Activated CD8-positive, alpha-beta memory T cell treated with anti-CD3 and anti-CD28 coated beads for 4 hours (primary cell): ENCODE data around the gene MISFA.
"Not testable (repeated sequence)": the region's sequence is repeated elsewhere in the genome, so short reads cannot be mapped to it uniquely, and the experiment has no call there.

Experiments used
- DNase-seq, 2 donors: peaks; one replicate each; pipeline ENCODE4 v3.0.0-alpha.2; 2020; ENCODE audit warnings: low read depth in 2 of 2

The MISFA gene

DNA sequence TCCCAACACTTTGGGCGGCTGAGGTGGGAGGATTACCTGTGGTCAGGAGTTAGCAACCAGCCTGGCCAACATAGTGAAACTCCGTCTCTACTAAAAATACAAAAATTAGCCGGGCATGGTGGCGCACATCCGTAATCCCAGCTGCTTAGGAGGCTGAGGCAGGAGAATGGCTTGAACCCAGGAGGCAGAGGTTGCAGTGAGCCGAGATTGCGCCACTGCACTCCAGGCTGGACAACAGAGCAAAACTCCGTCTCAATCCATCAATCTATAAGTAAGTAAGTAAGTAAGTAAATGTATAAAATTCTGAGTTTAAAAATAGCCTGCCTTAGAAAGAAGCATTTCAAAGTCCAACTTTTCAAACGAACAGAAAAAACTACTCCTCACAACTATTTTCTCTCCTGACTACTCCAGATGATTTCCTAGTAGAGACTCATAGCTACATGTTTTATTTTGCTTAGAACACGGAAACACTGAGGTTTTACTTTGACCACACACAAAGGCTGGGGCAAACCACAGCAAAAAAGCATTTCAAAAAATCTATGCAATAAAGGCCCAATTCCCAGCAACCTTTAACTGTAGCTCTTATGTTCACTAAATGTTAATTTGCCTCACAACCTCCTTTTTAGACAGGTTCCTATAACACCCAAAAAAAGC, 18.2 kb downstream of the MISFA start:
- peak in 1 of 2 donors; percentile 15 for DNase-seq

DNA sequence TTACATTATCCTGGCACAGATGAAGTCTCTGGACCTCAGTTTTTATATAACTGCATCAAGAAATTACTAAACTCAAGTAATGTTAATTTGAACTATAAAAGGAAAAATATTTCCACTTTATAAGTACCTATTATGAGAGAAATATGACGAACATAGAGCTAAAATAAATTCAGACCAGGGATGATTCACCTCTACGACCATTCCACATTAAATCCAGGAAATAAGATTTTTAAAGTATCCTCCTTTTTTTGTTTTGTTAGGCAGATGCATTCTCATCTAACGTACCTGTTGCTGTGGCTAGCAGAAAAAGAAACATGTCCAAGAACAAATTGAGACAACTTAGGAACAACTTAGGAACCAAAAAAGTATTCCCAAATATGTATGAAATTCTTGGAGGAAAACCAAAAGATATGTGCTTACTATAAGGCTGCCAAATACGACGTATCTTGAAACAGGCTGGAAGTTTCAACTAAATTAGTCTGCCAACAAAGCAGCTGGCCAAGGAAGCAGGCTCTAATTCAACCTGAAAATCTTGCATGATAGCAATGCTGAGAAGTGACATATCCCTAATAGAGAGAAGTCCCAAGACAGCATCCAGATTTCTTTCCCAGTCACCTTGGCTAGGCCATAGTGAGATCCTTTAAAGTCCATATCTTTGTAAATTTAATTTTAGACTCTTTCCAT, 18.9 kb downstream of the MISFA start:
- no peak for DNase-seq

DNA sequence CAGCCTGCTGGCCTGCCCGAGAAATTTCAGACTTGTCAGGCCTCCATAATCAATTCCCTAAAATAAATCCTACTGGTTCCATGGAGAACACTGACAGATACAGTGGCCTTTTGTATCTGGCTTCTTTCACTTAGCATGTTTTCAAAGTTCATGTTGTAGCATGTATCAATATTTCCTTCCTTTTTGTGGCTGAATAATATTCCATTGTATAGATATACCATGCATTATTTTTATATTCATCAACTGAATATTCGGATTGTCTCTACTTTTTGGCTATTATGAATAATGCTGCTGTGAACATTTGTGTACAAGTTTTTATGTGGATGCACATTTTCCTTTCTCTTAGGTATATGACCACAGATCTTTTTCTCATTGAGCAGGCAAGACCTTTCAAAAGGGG, 24.1 kb downstream of the MISFA start:
- no peak for DNase-seq

DNA sequence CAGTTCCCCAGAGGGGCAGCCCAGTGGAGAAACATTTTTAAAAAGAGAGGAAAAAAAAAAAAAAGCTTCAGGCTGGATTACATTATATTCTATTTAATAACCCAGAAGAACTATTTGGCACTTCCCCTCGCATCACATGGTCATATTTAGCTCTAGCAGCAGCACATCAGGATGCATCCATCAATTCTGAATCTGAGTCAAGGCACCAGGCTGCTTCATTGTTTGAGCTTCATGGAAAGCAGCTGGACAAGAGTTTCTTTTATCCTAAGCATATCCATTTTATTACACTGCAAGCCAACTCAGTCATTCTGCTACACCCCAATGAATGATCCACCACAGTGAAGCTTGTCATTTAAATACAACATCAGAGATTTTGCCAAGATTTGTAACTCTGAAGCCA, 24.6 kb downstream of the MISFA start:
- no peak for DNase-seq

DNA sequence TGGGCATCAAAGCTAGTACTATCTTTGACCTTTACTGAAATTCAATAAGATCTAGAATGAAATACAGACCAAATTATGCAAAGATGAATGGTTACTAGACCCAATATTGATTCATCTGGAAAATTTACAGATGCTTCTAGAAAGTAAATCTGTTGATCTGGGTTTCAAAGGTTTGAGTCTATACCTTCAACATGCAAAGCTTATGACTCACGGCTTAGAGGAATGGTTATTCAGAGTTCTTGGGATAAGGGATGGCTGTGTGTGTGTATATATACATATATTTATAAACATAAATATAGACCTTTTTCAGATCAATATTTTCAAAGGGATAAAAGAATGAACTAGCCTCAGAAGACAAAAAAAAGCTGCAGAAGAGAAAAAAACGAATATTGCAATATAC, 33.3 kb downstream of the MISFA start:
- DNase-seq: no peak

DNA sequence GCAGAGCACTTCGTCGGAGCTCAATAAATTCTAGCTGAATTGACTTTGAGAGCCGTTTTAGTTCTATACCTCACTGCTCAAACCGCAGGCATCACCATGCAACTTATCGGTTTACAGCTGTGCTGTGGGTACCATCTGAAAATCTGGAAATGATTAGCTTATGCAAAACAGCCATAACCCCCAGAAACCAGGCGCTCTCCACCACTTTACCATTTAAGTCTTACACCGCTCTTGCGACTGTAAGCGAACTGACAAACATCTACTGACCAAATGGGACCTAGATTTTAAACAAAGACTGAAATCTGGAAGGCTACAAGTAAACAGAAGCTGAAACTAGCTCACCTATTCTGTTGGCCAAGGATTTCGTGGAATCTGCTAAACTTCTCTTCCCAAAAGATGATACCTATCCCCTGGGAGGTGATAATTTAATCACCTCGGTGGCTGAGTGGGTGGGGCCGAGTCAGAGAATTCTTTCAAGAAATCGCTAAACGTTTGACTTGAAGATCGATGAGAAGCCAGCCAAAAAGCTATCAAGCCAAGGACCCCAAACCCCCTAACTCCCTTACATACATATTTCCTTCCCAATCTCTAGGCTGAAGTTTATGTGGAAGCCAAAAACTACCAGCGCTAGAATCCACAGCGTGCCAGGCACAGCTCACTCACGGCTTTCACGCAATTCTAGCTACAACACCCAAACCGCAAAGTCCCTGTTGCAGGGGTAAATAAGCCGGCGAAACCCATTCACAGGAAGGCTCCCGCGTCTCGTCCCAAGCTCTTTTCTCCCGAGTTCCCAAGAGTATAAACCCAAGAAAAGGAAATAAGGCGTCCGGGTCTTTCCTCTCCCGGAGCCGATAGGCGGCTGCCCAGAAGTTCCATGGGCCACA, 33.9 kb downstream of the MISFA start:
- no peak for DNase-seq

DNA sequence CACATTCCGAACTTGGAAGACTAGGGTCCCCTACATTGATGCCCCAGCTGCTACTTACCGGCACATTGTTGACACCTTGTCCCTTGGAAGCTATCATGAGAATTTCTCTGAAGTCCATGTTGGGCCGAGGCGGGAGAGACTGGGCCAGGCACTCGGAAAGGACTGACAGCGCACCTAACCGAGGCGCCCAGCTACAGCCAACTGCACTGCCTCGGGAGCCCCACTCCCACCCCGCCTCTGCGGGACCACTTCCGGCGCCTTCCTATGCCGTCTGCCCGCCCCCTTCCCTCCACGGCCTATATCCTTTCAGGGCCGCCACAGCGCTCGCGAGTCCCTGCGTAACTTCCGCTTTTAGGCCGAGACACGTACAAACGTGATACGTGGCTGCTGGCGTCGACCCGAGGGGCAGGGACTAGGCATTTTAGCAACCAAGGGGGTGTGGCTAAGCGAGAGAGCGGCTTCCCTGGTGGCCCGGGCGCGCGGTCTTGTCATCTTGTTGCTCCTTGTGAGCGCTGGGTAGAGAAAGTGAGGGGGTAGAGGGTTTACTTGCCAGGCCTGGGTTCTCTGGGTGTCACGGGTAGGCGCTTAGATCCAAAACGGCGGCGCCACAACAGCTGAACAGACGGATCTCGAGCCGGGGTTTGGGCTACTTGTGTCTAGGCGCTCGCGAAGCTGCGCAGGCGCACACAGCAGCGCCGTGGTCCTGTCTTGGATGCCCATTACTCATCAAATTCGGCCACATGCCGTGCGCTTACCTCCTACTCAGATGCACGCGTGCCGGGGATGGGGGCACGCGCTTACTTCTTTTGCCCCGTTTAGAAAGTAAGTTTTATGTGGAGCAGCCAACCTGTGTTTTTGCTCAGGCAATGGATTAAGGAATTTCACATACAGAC, 34.8 kb downstream of the MISFA start, which contains the start of gene SPTY2D1:
SPTY2D1 (minus strand) TSS at position 203 of the 893 bp plus-strand sequence; CDS start at position 118, 85 bp downstream.
- DNase-seq: peak; percentile 94 to 98

DNA sequence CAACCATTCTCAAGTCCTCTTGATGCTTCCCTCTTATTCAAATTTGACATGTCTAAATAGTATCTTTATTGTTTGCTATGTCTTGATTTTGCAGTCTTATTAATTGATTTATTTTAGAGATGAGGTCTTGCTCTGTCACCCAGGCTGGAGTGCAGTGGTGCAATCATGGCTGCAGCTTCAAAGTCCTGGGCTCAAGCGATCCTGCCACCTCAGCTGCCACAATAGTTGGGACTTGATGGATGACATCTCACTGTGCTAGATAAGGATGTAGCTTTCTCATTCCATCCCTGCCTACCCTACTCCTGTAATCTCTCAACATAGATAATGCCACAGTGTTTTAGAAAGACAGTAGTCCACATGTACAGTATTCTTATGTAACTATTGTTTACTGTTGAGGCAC, 42.1 kb downstream of the MISFA start:
- DNase-seq: no peak

DNA sequence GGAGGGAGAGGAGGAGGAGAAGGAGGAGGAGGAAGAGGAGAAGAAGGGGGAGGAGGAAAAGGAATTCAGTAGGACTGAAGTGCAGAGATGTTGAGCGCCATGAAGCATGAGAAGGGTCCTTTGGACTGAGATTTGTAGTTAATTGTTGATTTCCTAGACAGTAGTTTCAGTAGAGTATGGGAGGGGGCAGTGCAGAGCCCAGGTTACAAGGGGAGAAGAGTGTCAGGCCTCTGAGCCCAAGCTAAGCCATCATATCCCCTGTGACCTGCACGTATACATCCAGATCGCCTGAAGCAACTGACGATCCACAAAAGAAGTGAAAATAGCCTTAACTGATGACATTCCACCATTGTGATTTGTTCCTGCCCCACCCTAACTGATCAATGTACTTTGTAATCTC, 43.4 kb downstream of the MISFA start:
- not testable (repeated sequence) for DNase-seq

DNA sequence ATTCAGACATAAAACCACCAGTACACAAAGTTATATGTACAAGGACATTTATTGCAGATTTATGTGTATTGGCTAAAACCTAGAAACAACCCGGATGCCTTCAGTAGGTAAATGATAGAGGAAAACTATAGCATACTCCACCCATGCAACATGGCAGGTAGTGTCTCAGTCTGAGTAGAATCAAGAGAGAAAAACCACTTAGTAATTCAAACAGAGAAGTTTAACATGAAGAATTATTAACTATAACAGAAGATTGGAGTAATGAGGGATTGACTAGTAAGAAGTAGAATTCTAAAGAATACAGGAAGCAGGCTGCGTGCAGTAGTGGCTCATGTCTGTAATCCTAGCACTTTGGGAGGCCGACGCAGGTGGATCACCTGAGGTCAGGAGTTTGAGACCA, 50.8 kb downstream of the MISFA start:
- DNase-seq: no peak

DNA sequence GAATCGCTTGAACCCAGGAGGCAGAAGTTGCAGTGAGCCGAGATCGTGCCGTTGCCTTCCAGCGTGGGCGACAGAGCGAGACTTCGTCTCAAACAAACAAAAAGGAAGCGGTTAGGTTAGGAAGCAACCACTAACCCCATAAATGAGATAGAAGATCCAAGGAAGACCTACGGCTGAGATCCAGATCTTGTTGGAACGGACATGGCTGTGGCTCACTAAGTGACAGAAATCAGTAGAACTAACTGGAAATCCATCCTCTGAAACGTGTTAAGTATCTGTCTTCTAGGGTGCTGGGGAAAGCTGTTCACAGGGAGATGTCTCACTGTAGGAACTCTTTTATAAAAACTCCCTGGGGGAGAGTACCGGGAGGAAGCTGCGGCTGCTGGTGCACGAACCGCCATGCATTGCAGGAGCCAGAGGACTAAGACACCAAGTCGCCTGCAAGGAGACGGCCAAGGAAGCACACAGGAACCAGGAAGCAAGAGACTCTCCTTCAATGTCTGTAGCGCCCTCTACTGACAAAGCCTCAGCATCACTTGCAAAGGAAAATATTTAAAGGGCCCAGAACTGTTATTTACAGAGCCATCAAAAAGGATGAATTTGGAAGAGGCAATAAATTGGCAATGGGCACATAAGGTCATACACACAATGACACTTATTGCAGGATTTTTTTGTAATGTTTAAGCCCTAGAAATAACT, 51.4 kb downstream of the MISFA start:
- DNase-seq: no peak
